GM12878 (cell line): ENCODE measurements around the gene C12orf60. TPM values are rescaled to one million over a fixed set of nuclear protein-coding genes. Genes with fewer than 3 reads are reported as not detected.

ENCODE experiments used
- ATAC-seq: fragments of 200-7000 bp; cut with Tn5 transposase; 3 replicates; pipeline ENCODE4 v1.9.1; 2020; ENCODE audit warnings: mild to moderate bottlenecking, moderate library complexity
- BruUV-seq: library from RNA; stranded (reverse); fragments of 400-500 nt; replicated peaks from 2 replicates; lab custom pipeline; 2021; lab: Mats Ljungman, UMichigan
- CTCF ChIA-PET: fragments of 300-600 bp; sonication (Branson Sonifier 250); formaldehyde crosslinking; extraction: SDS; loops from one replicate; lab custom pipeline; 2021; ENCODE audit warnings: inconsistent platforms; lab: Yijun Ruan, JAX
- POLR2A ChIA-PET: fragments of 350-600 bp; formaldehyde crosslinking; extraction: SDS; loops from one replicate; lab custom pipeline; 2021; ENCODE audit warnings: inconsistent platforms; lab: Charles Lee
- RAD21 ChIA-PET: fragments of 300-600 bp; sonication (Branson Sonifier 250); formaldehyde crosslinking; loops from one replicate; lab custom pipeline; 2023; ENCODE audit warnings: antibody characterized with exemption; ENCODE audit not compliant: unreplicated experiment; lab: Charles Lee
- SMC1A ChIA-PET: fragments of 300-600 bp; sonication (Branson Sonifier 250); formaldehyde crosslinking; loops from one replicate; lab custom pipeline; 2023; ENCODE audit not compliant: unreplicated experiment, uncharacterized antibody; lab: Charles Lee
- DNase-seq: peaks from one replicate; pipeline ENCODE4 v3.0.0-alpha.2; 2011; ENCODE audit warnings: low read depth, low spot score
- FAIRE-seq: peaks from 3 replicates; lab custom pipeline; 2011; peaks lifted over from hg19 to GRCh38; lab: Jason Lieb, UNC
- H2AFZ ChIP-seq: 2 replicates; pipeline ENCODE4 v1.6.0; 2011; ENCODE audit warnings: low read depth, low read length, control low read depth; ENCODE audit not compliant: control insufficient read depth
- H3K27ac ChIP-seq: 2 replicates; pipeline ENCODE4 v1.5.1; 2011; ENCODE audit warnings: control low read depth; ENCODE audit not compliant: control insufficient read depth, insufficient read depth
- H3K27me3 ChIP-seq, 2 experiments: replicated peaks in 1 of 2; 2 replicates each; pipeline versions ENCODE4 v1.6.0 to v1.6.1; 2011; ENCODE audit warnings: low read length in 1 of 2; ENCODE audit not compliant: control insufficient read depth in 2 of 2, insufficient read depth in 2 of 2
- H3K36me3 ChIP-seq, 2 experiments: 2 replicates each; pipeline ENCODE4 v1.5.1; 2011; ENCODE audit warnings: low read length in 1 of 2; ENCODE audit not compliant: control insufficient read depth in 2 of 2, insufficient read depth in 2 of 2
- H3K4me1 ChIP-seq: 2 replicates; pipeline ENCODE4 v1.6.1; 2011; ENCODE audit warnings: mild to moderate bottlenecking, low read length, moderate library complexity, mixed read lengths; ENCODE audit not compliant: control insufficient read depth, insufficient read depth
- H3K4me2 ChIP-seq: 2 replicates; pipeline ENCODE4 v1.6.0; 2011; ENCODE audit warnings: control low read depth; ENCODE audit not compliant: control insufficient read depth, insufficient read depth
- H3K4me3 ChIP-seq: fragments of 200-600 bp; sonication (generic); 2 replicates; pipeline ENCODE4 v1.5.1; 2016
- H3K79me2 ChIP-seq: 2 replicates; pipeline ENCODE4 v1.6.0; 2011; ENCODE audit warnings: low read length; ENCODE audit not compliant: control insufficient read depth, insufficient read depth
- H3K9ac ChIP-seq: 2 replicates; pipeline ENCODE4 v1.8.0; 2011; ENCODE audit warnings: low read length, control low read depth, mixed read lengths; ENCODE audit not compliant: control insufficient read depth, insufficient read depth
- H3K9me3 ChIP-seq: replicated peaks from 3 replicates; pipeline ENCODE4 v1.5.1; 2011; ENCODE audit warnings: mild to moderate bottlenecking, low read length; ENCODE audit not compliant: control insufficient read depth, insufficient read depth
- H4K20me1 ChIP-seq: 2 replicates; pipeline ENCODE4 v1.6.0; 2011; ENCODE audit not compliant: control insufficient read depth, insufficient read depth
- SMAD1 ChIP-seq: fragments of 450-650 bp; IDR thresholded peaks from 2 replicates; pipeline ENCODE4 v1.6.1; 2018; ENCODE audit warnings: mild to moderate bottlenecking, low read depth; ENCODE audit not compliant: partially characterized antibody
- SREBF2 ChIP-seq: IDR thresholded peaks from 2 replicates; pipeline ENCODE4 v1.6.1; 2012; ENCODE audit warnings: mild to moderate bottlenecking, low read length
- TCF12 ChIP-seq: IDR thresholded peaks from 2 replicates; pipeline ENCODE4 v1.6.1; 2011; ENCODE audit warnings: low read depth, mild to moderate bottlenecking, low read length
- WGBS: methylation state at CpG from one replicate; pipeline ENCODE4 v1.1.6; 2016; ENCODE audit warnings: low lambda C conversion rate; ENCODE audit not compliant: insufficient replicate concordance, insufficient coverage; ENCODE audit errors: missing lambda C conversion rate; 5-methylcytosine and 5-hydroxymethylcytosine counted together
- in situ Hi-C: fragments of 300-500 bp; cut with MboI; formaldehyde crosslinking; loops from 9 replicates; pipeline ENCODE4 v1.14.3; 2018; ENCODE audit warnings: mixed read lengths
- intact Hi-C: fragments of 100-400 bp; cut with micrococcal nuclease; formaldehyde crosslinking; loops from one replicate; pipeline ENCODE4 v1.14.2; 2022; ENCODE audit not compliant: unreplicated experiment
- polyA plus RNA-seq, 11 experiments: library from polyadenylated mRNA; depleted of rRNA in 4 of 11; unstranded in 6 of 11; stranded (reverse) in 5 of 11; fragments of >200 nt; fragmentation: Nextera tagmentation in 4 of 11; fragmentation: Illumina TruSeq in 1 of 11; extraction: Ambion mirVana in 4 of 11; extraction: Trizol in 1 of 11; gene quantifications; 1 replicate in 1 of 11; 2 replicates in 10 of 11; pipeline versions ENCODE4 v1.2.1 to v1.2.3, GENCODE V29; 2011 to 2016; ENCODE audit warnings: inconsistent platforms in 2 of 11, missing spikeins in 2 of 11, low read depth in 1 of 11
- total RNA-seq, 4 experiments: library from RNA; depleted of rRNA in 3 of 4; stranded (reverse); fragments of >200 nt in 3 of 4; fragmentation: Illumina TruSeq in 1 of 4; extraction: Trizol in 1 of 4; gene quantifications; 2 replicates each; pipeline versions ENCODE4 v1.2.1 to v1.2.3, GENCODE V29; 2013 to 2021

The C12orf60 gene
- total and polyA plus RNA-seq, 10 of the 15 experiments (the other 5 are each of a cell fraction or from before 2014, with no cell fraction given), result 1.8 to 7.2 (median 3.2) TPM

DNA sequence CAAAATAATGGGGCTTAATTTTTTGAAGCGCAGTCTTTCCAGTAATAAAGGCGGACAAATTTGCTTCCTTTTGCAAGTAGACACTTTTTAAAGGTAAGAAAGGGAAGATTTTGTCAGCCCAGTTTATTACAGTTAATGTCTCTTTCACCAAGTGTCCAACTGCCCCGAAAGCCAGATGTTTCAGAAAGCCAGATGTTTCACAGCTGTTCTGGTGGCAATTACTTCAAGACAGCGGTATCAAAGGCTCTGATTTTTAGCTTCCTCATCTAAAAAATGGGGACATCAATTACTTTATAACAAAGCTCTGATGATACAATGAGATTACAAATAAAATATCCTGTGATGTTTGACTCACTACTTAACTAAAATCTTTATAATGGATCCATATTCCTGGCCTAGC, 1.2 kb upstream of the C12orf60 start:
- H3K79me2 ChIP-seq, result peaks cover 52% of the 10 kb centered on the region
- no peaks in the 10 kb centered on the region for H3K9me3 ChIP-seq
- POLR2A ChIA-PET, result interaction anchor here (1.0 to 4.6 kb wide), 7 partner anchors 9 to 150 kb away, joined by 3 to 41 read pairs (median 7); a partner anchor contains a TSS
- peak overlapping the region; percentile 98 for H3K4me3 ChIP-seq
- peaks cover 5 to 7% of the 10 kb centered on the region in 2 experiments; a peak in 3 of 4 replicates for H3K36me3 ChIP-seq
- WGBS, result 67% methylated on average over 4 of the region's 4 CpGs
- ATAC-seq (no peak), FAIRE-seq (peak; percentile 13), DNase-seq (no peak)
- no peaks in the 10 kb centered on the region for H3K27me3 ChIP-seq
- H4K20me1 ChIP-seq, result no peaks in the 10 kb centered on the region
- peak overlapping the region; percentile 89 for H3K4me2 ChIP-seq
- H3K4me1 ChIP-seq, result peaks cover 3% of the 10 kb centered on the region; the same call in 1 of the 2 replicates
- SMC1A ChIA-PET, result interaction anchor here (0.7 to 7.2 kb wide), 14 partner anchors 9 to 194 kb away, joined by 3 to 52 read pairs (median 4); a partner anchor contains a TSS
- TF ChIP-seq TCF12, result peak; percentile 52; the same call in 1 of the 2 replicates
- no peak for TF ChIP-seq SMAD1
- in situ Hi-C loops (no loop called here), intact Hi-C loops (loop anchor here (2.0 kb wide), 1 partner anchor 27 kb away; a partner anchor contains a TSS)
- peak overlapping the region; percentile 82 for H3K9ac ChIP-seq
- CTCF ChIA-PET, result interaction anchor here (0.6 to 5.5 kb wide), 10 partner anchors 9 to 84 kb away, joined by 3 to 38 read pairs (median 4); a partner anchor contains a TSS
- RAD21 ChIA-PET, result interaction anchor here (0.8 to 7.4 kb wide), 6 partner anchors 13 to 160 kb away, joined by 3 to 89 read pairs (median 6); partner anchors contain the start of gene ARHGDIB
- BruUV-seq, result no TSS peak
- no peak overlapping the region for H2AFZ ChIP-seq
- H3K27ac ChIP-seq, result peak overlapping the region; percentile 8; the same call in 1 of the 2 replicates

DNA sequence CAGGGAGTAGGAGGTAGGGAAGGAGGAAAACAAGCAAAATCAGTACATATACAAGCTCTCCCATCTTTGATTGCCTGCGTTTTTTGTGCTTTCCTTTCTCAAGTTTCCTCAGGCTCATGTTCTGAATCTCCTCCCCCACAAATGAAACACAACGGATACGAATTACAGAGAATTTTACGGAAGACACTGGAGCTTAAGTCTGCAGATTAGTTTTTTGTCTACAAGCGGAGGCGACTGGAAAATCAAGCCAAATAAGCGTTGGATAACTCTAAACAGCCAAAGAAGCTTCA, 804 bp upstream of the C12orf60 start:
- RAD21 ChIA-PET, result interaction anchor here (0.8 to 7.4 kb wide), 7 partner anchors 9 to 159 kb away, joined by 3 to 89 read pairs (median 5); partner anchors contain the start of gene ARHGDIB

More for the DNA sequence above, 804 bp upstream of the C12orf60 start:
- Histone ChIP-seq H3K27ac (peak overlapping the region; percentile 86), H2AFZ (no peak overlapping the region; the same call in 1 of the 2 replicates), H3K79me2 (peaks cover 52% of the 10 kb centered on the region), H3K27me3 (no peaks in the 10 kb centered on the region), H4K20me1 (no peaks in the 10 kb centered on the region), H3K9ac (peak overlapping the region; percentile 82), H3K9me3 (no peaks in the 10 kb centered on the region), H3K4me2 (peak overlapping the region; percentile 89), H3K4me1 (peaks cover 3% of the 10 kb centered on the region; the same call in 1 of the 2 replicates), H3K4me3 (peak overlapping the region; percentile 98), H3K36me3 (peaks cover 3 to 5% of the 10 kb centered on the region in 2 experiments; a peak in 3 of 4 replicates)
- CTCF ChIA-PET, result interaction anchor here (0.6 to 5.5 kb wide), 12 partner anchors 8 to 199 kb away, joined by 3 to 38 read pairs (median 4); a partner anchor contains a TSS
- intact Hi-C loops (loop anchor here (2.0 kb wide), 1 partner anchor 28 kb away; a partner anchor contains a TSS), in situ Hi-C loops (no loop called here)
- SMC1A ChIA-PET, result interaction anchor here (0.7 to 7.2 kb wide), 12 partner anchors 8 to 193 kb away, joined by 3 to 52 read pairs (median 6); a partner anchor contains a TSS
- no peak for TF ChIP-seq SREBF2
- ATAC-seq (no peak), DNase-seq (no peak), FAIRE-seq (no peak)
- 0% methylated on average over 7 of the region's 7 CpGs for WGBS
- BruUV-seq, result no TSS peak
- POLR2A ChIA-PET, result interaction anchor here (1.0 to 4.6 kb wide), 7 partner anchors 10 to 150 kb away, joined by 3 to 41 read pairs (median 7); a partner anchor contains a TSS
